ENCODE results near the gene LSM2. TPM values are rescaled to one million over a fixed set of nuclear protein-coding genes. Genes with fewer than 3 reads are reported as not detected.

LSM2 gene
- total RNA-seq, 2 experiments from 2014 or later = 12.6 to 13.7 TPM

GRCh38 chr6:31760790-31761189, 46.0 kb downstream of the LSM2 start:
- ChIA-PET POLR2A (no interaction called here), CTCF (no interaction called here)
- DNase-seq (no peak), ATAC-seq (ENCODE audit: poor library complexity) (no peak)
- H3K27me3 ChIP-seq (ENCODE audit: control insufficient read depth in 1 of 2, insufficient read depth in 2 of 2, low read length in 2 of 2) = no peaks in the 10 kb centered on the region
- no peak overlapping the region for H3K27ac ChIP-seq (ENCODE audit: low read depth in 1 of 2, low read length in 2 of 2)
- no peak overlapping the region for H3K4me3 Mint-ChIP-seq
- peaks cover 4% of the 10 kb centered on the region for H3K36me3 Mint-ChIP-seq (ENCODE audit: low read depth)
- no peaks in the 10 kb centered on the region for H3K9me3 Mint-ChIP-seq
- no peaks in the 10 kb centered on the region for H3K4me1 Mint-ChIP-seq (ENCODE audit: low read depth)
- no peaks in the 10 kb centered on the region for H3K9me3 ChIP-seq (ENCODE audit: control insufficient read depth in 1 of 2, insufficient read depth in 1 of 2, low read length in 2 of 2)
- intact Hi-C loops (cut with DNase I, micrococcal nuclease) = no loop called here
- H3K4me1 ChIP-seq (ENCODE audit: insufficient read depth, low read length) = no peaks in the 10 kb centered on the region
- TF ChIP-seq, protein P1, sequence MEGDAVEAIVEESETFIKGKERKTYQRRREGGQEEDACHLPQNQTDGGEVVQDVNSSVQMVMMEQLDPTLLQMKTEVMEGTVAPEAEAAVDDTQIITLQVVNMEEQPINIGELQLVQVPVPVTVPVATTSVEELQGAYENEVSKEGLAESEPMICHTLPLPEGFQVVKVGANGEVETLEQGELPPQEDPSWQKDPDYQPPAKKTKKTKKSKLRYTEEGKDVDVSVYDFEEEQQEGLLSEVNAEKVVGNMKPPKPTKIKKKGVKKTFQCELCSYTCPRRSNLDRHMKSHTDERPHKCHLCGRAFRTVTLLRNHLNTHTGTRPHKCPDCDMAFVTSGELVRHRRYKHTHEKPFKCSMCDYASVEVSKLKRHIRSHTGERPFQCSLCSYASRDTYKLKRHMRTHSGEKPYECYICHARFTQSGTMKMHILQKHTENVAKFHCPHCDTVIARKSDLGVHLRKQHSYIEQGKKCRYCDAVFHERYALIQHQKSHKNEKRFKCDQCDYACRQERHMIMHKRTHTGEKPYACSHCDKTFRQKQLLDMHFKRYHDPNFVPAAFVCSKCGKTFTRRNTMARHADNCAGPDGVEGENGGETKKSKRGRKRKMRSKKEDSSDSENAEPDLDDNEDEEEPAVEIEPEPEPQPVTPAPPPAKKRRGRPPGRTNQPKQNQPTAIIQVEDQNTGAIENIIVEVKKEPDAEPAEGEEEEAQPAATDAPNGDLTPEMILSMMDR (IDR thresholded peaks at IDR 0.05) = no peak
- peaks cover 2% of the 10 kb centered on the region for H3K36me3 ChIP-seq (ENCODE audit: insufficient read depth, low read length)
- H3K4me3 ChIP-seq (ENCODE audit: low read length) = no peak overlapping the region
- no peaks in the 10 kb centered on the region for H3K27me3 Mint-ChIP-seq
- H3K27ac Mint-ChIP-seq = no peak overlapping the region

GRCh38 chr6:31758281-31758680, 48.5 kb downstream of the LSM2 start:
- no peak for DNase-seq
- Mint-ChIP-seq H3K4me3 (no peak overlapping the region), H3K27me3 (no peaks in the 10 kb centered on the region), H3K4me1 (ENCODE audit: low read depth) (no peaks in the 10 kb centered on the region), H3K9me3 (no peaks in the 10 kb centered on the region), H3K27ac (no peak overlapping the region), H3K36me3 (ENCODE audit: low read depth) (peaks cover 4% of the 10 kb centered on the region)
- no peaks in the 10 kb centered on the region for H3K27me3 ChIP-seq (ENCODE audit: control insufficient read depth in 1 of 2, insufficient read depth in 2 of 2, low read length in 2 of 2)
- H3K27ac ChIP-seq (ENCODE audit: low read depth in 1 of 2, low read length in 2 of 2) = no peak overlapping the region
- ChIA-PET POLR2A (no interaction called here), CTCF (interaction anchor here (0.6 to 1.8 kb wide), 2 partner anchors 12 to 90 kb away, joined by 3 to 6 read pairs; no protein-coding TSS in a partner anchor)
- ATAC-seq (ENCODE audit: poor library complexity) = no peak
- no peaks in the 10 kb centered on the region for H3K9me3 ChIP-seq (ENCODE audit: control insufficient read depth in 1 of 2, insufficient read depth in 1 of 2, low read length in 2 of 2)
- H3K4me3 ChIP-seq (ENCODE audit: low read length) = no peak overlapping the region
- H3K36me3 ChIP-seq (ENCODE audit: insufficient read depth, low read length) = peaks cover 2% of the 10 kb centered on the region
- intact Hi-C loops (cut with DNase I, micrococcal nuclease) = no loop called here
- no peaks in the 10 kb centered on the region for H3K4me1 ChIP-seq (ENCODE audit: insufficient read depth, low read length)
- TF ChIP-seq, protein P1 (IDR thresholded peaks at IDR 0.05) = no peak

DNA sequence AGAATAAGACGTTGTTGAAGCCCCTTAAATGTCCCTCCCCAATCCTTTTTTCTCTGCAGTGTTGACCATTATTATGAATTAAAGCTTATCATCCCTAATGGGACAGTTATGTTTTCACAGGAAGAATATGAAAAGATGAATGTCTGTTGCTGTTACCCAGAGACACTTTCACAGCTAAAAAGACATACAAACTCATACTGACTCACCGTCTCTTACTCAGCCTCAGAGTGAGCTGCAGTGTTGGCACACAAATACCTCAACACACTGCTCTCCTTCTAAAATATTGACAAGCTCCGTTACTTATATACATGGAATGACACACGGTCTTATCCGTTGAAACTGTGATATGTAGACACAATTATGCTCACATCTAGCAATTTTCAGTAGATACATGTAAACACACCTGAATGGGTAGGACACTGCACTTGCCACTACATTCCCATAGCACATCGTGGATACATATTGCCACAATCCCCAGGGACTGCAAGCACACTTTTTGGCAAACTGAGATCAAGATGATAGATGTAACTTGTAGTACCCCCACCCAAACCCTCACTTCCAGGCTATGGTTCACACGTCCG, 53.9 kb downstream of the LSM2 start:
- Histone ChIP-seq H3K36me3 (ENCODE audit: insufficient read depth, low read length) (no peaks in the 10 kb centered on the region), H3K4me1 (ENCODE audit: insufficient read depth, low read length) (no peaks in the 10 kb centered on the region), H3K27me3 (ENCODE audit: control insufficient read depth in 1 of 2, insufficient read depth in 2 of 2, low read length in 2 of 2) (no peaks in the 10 kb centered on the region), H3K27ac (ENCODE audit: low read depth in 1 of 2, low read length in 2 of 2) (no peak overlapping the region), H3K9me3 (ENCODE audit: control insufficient read depth in 1 of 2, insufficient read depth in 1 of 2, low read length in 2 of 2) (no peaks in the 10 kb centered on the region), H3K4me3 (ENCODE audit: low read length) (no peak overlapping the region)
- Mint-ChIP-seq H3K27me3 (no peaks in the 10 kb centered on the region), H3K4me3 (no peak overlapping the region), H3K9me3 (no peaks in the 10 kb centered on the region), H3K27ac (no peak overlapping the region), H3K4me1 (ENCODE audit: low read depth) (no peaks in the 10 kb centered on the region), H3K36me3 (ENCODE audit: low read depth) (no peaks in the 10 kb centered on the region)
- DNase-seq (no peak), ATAC-seq (ENCODE audit: poor library complexity) (no peak)
- TF ChIP-seq, protein P1 (IDR thresholded peaks at IDR 0.05) = no peak
- ChIA-PET POLR2A (no interaction called here), CTCF (no interaction called here)
- intact Hi-C loops (cut with DNase I, micrococcal nuclease) = no loop called here

Data from CD4-positive, alpha-beta T cell (primary cell).